GM12878 (cell line): ENCODE measurements around the gene WDR17. TPM values are rescaled to one million over a fixed set of nuclear protein-coding genes. Genes with fewer than 3 reads are reported as not detected.

Experiments
- FOXM1 ChIP-seq: IDR thresholded peaks from 2 replicates; pipeline ENCODE4 v1.6.1; 2012; ENCODE audit warnings: low read depth, mild to moderate bottlenecking, inconsistent platforms, low read length, moderate library complexity
- KDM1A ChIP-seq: fragments of 200-600 bp; sonication (generic); IDR thresholded peaks from 2 replicates; pipeline ENCODE4 v1.6.1; 2016; ENCODE audit warnings: borderline replicate concordance
- MLLT1 ChIP-seq: fragments of 450-650 bp; IDR thresholded peaks from 2 replicates; pipeline ENCODE4 v1.6.1; 2016; ENCODE audit warnings: mild to moderate bottlenecking
- MYC ChIP-seq: IDR thresholded peaks from 2 replicates; pipeline ENCODE4 v1.6.1; 2011; ENCODE audit warnings: mild to moderate bottlenecking, low read length, moderate library complexity, inconsistent platforms; ENCODE audit not compliant: insufficient read depth, insufficient replicate concordance, insufficient read length, severe bottlenecking
- NFXL1 ChIP-seq: fragments of 450-650 bp; IDR thresholded peaks from 2 replicates; pipeline ENCODE4 v1.6.1; 2017; ENCODE audit warnings: antibody characterized with exemption, mild to moderate bottlenecking, borderline replicate concordance
- PKNOX1 ChIP-seq: fragments of 450-650 bp; IDR thresholded peaks from 2 replicates; pipeline ENCODE4 v1.6.1; 2016; ENCODE audit warnings: mild to moderate bottlenecking
- POLR2AphosphoS5 ChIP-seq: IDR thresholded peaks from 2 replicates; pipeline ENCODE4 v1.6.1; 2011; ENCODE audit warnings: mild to moderate bottlenecking, low read length, inconsistent platforms
- POU2F2 ChIP-seq: IDR thresholded peaks from 3 replicates; pipeline ENCODE4 v1.6.1; 2011; ENCODE audit warnings: low read depth, mild to moderate bottlenecking, low read length, borderline replicate concordance
- RCOR1 ChIP-seq: conservative IDR thresholded peaks from 2 replicates; pipeline ENCODE4 v1.6.1; 2012; ENCODE audit warnings: low read depth, low read length, improper control_type of control experiment
- SMARCA5 ChIP-seq: fragments of 450-650 bp; IDR thresholded peaks from 2 replicates; pipeline ENCODE4 v1.6.1; 2017; ENCODE audit warnings: mild to moderate bottlenecking
- STAT1 ChIP-seq: fragments of 450-650 bp; conservative IDR thresholded peaks from 2 replicates; pipeline ENCODE4 v1.6.1; 2014; ENCODE audit warnings: antibody characterized with exemption, mild to moderate bottlenecking
- TBL1XR1 ChIP-seq: IDR thresholded peaks from 2 replicates; pipeline ENCODE4 v1.6.1; 2012; ENCODE audit warnings: low read depth, low read length, improper control_type of control experiment
- WRNIP1 ChIP-seq: IDR thresholded peaks from 2 replicates; pipeline ENCODE4 v1.6.1; 2011; ENCODE audit warnings: low read depth, low read length, improper control_type of control experiment, borderline replicate concordance
- ZNF207 ChIP-seq: fragments of 450-650 bp; IDR thresholded peaks from 2 replicates; pipeline ENCODE4 v1.6.1; 2014; ENCODE audit warnings: antibody characterized with exemption, mild to moderate bottlenecking, borderline replicate concordance
- ZZZ3 ChIP-seq: IDR thresholded peaks from 2 replicates; pipeline ENCODE4 v1.6.1; 2011; ENCODE audit warnings: low read depth; ENCODE audit not compliant: control insufficient read depth, insufficient read length
- polyA plus RNA-seq, 11 experiments: library from polyadenylated mRNA; depleted of rRNA in 4 of 11; unstranded in 6 of 11; stranded (reverse) in 5 of 11; fragments of >200 nt; fragmentation: Nextera tagmentation in 4 of 11; fragmentation: Illumina TruSeq in 1 of 11; extraction: Ambion mirVana in 4 of 11; extraction: Trizol in 1 of 11; gene quantifications; 1 replicate in 1 of 11; 2 replicates in 10 of 11; pipeline versions ENCODE4 v1.2.1 to v1.2.3, GENCODE V29; 2011 to 2016; ENCODE audit warnings: inconsistent platforms in 2 of 11, missing spikeins in 2 of 11, low read depth in 1 of 11
- total RNA-seq, 4 experiments: library from RNA; depleted of rRNA in 3 of 4; stranded (reverse); fragments of >200 nt in 3 of 4; fragmentation: Illumina TruSeq in 1 of 4; extraction: Trizol in 1 of 4; gene quantifications; 2 replicates each; pipeline versions ENCODE4 v1.2.1 to v1.2.3, GENCODE V29; 2013 to 2021
- TF ChIP-seq, protein P1 (sequence below): fragments of 450-650 bp; IDR thresholded peaks from 2 replicates; pipeline ENCODE4 v1.6.1; 2017; ENCODE audit warnings: mild to moderate bottlenecking, moderate library complexity
- TF ChIP-seq, protein P2 (sequence below): fragments of 150-350 bp; IDR thresholded peaks from 2 replicates; pipeline ENCODE4 v1.6.1; 2014; ENCODE audit warnings: mild to moderate bottlenecking, low read depth, low read length
- TF ChIP-seq, protein P3 (sequence below): IDR thresholded peaks from 2 replicates; pipeline ENCODE4 v1.6.1; 2012; ENCODE audit warnings: improper control_type of control experiment, low read depth, low read length; ENCODE audit not compliant: insufficient replicate concordance

WDR17 gene
- total and polyA plus RNA-seq, 10 of the 15 experiments (the other 5 are each of a cell fraction or from before 2014, with no cell fraction given), result 0.43 to 3.8 (median 2.8) TPM

DNA sequence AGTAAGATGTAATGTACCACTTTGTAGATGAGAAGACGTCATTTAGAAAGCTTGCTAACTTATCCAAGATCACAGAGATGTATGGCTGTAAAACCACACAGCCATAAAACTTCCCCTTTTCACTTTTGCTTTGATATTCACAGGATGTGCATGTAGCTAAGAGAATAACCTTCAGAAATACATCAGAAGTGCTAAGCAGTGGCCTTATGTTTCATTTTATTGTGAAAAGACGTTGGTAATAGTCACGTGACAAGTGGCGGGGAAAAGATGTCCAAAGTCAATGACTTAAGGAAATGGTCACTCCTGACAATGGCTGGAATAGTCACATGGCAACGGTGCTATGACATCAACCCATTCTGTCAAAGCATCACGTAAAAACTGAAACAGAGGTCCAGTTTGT, 12.9 kb upstream of the WDR17 start (continued):
- TF ChIP-seq, protein P1, sequence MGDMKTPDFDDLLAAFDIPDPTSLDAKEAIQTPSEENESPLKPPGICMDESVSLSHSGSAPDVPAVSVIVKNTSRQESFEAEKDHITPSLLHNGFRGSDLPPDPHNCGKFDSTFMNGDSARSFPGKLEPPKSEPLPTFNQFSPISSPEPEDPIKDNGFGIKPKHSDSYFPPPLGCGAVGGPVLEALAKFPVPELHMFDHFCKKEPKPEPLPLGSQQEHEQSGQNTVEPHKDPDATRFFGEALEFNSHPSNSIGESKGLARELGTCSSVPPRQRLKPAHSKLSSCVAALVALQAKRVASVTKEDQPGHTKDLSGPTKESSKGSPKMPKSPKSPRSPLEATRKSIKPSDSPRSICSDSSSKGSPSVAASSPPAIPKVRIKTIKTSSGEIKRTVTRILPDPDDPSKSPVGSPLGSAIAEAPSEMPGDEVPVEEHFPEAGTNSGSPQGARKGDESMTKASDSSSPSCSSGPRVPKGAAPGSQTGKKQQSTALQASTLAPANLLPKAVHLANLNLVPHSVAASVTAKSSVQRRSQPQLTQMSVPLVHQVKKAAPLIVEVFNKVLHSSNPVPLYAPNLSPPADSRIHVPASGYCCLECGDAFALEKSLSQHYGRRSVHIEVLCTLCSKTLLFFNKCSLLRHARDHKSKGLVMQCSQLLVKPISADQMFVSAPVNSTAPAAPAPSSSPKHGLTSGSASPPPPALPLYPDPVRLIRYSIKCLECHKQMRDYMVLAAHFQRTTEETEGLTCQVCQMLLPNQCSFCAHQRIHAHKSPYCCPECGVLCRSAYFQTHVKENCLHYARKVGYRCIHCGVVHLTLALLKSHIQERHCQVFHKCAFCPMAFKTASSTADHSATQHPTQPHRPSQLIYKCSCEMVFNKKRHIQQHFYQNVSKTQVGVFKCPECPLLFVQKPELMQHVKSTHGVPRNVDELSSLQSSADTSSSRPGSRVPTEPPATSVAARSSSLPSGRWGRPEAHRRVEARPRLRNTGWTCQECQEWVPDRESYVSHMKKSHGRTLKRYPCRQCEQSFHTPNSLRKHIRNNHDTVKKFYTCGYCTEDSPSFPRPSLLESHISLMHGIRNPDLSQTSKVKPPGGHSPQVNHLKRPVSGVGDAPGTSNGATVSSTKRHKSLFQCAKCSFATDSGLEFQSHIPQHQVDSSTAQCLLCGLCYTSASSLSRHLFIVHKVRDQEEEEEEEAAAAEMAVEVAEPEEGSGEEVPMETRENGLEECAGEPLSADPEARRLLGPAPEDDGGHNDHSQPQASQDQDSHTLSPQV, result no peak
- TF ChIP-seq FOXM1 (no peak), RCOR1 (no peak), ZZZ3 (no peak), TBL1XR1 (no peak), NFXL1 (no peak), PKNOX1 (no peak), STAT1 (no peak), POLR2AphosphoS5 (no peak), MYC (no peak), MLLT1 (no peak), POU2F2 (no peak), ZNF207 (no peak), WRNIP1 (no peak), KDM1A (no peak), SMARCA5 (no peak)
- TF ChIP-seq, protein P2, sequence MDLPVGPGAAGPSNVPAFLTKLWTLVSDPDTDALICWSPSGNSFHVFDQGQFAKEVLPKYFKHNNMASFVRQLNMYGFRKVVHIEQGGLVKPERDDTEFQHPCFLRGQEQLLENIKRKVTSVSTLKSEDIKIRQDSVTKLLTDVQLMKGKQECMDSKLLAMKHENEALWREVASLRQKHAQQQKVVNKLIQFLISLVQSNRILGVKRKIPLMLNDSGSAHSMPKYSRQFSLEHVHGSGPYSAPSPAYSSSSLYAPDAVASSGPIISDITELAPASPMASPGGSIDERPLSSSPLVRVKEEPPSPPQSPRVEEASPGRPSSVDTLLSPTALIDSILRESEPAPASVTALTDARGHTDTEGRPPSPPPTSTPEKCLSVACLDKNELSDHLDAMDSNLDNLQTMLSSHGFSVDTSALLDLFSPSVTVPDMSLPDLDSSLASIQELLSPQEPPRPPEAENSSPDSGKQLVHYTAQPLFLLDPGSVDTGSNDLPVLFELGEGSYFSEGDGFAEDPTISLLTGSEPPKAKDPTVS, result no peak
- TF ChIP-seq, protein P3, sequence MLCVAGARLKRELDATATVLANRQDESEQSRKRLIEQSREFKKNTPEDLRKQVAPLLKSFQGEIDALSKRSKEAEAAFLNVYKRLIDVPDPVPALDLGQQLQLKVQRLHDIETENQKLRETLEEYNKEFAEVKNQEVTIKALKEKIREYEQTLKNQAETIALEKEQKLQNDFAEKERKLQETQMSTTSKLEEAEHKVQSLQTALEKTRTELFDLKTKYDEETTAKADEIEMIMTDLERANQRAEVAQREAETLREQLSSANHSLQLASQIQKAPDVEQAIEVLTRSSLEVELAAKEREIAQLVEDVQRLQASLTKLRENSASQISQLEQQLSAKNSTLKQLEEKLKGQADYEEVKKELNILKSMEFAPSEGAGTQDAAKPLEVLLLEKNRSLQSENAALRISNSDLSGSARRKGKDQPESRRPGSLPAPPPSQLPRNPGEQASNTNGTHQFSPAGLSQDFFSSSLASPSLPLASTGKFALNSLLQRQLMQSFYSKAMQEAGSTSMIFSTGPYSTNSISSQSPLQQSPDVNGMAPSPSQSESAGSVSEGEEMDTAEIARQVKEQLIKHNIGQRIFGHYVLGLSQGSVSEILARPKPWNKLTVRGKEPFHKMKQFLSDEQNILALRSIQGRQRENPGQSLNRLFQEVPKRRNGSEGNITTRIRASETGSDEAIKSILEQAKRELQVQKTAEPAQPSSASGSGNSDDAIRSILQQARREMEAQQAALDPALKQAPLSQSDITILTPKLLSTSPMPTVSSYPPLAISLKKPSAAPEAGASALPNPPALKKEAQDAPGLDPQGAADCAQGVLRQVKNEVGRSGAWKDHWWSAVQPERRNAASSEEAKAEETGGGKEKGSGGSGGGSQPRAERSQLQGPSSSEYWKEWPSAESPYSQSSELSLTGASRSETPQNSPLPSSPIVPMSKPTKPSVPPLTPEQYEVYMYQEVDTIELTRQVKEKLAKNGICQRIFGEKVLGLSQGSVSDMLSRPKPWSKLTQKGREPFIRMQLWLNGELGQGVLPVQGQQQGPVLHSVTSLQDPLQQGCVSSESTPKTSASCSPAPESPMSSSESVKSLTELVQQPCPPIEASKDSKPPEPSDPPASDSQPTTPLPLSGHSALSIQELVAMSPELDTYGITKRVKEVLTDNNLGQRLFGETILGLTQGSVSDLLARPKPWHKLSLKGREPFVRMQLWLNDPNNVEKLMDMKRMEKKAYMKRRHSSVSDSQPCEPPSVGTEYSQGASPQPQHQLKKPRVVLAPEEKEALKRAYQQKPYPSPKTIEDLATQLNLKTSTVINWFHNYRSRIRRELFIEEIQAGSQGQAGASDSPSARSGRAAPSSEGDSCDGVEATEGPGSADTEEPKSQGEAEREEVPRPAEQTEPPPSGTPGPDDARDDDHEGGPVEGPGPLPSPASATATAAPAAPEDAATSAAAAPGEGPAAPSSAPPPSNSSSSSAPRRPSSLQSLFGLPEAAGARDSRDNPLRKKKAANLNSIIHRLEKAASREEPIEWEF, result no peak
